GM19025 (cell line): ENCODE data around the gene DCBLD2.

Experiments used
- ATAC-seq: cut with Tn5 transposase; IDR thresholded peaks from one replicate; pipeline ENCODE4 v1.9.1; 2021; ENCODE audit warnings: mild to moderate bottlenecking, low read depth, moderate library complexity; ENCODE audit not compliant: unreplicated experiment

The DCBLD2 gene

DNA sequence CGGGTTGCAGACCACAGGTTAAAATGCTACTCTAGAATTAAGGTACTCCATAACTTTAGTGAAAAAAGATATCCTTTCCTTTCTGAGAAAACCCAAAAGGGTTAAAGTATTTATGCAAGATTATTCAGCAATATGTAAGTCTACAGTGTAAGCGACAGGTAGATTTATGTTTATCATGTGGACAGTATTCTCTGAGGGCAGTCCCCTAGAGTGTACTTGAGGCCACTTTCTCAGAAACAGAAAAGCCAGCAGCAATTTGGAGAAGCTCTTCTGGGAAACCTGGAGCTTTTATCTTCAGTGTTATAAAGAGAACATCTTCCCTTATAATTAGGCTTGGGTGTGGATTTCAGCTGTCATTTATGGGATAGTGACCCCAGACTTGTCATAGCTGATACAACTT is 129.5 kb downstream of the DCBLD2 start:
- no peak for ATAC-seq

DNA sequence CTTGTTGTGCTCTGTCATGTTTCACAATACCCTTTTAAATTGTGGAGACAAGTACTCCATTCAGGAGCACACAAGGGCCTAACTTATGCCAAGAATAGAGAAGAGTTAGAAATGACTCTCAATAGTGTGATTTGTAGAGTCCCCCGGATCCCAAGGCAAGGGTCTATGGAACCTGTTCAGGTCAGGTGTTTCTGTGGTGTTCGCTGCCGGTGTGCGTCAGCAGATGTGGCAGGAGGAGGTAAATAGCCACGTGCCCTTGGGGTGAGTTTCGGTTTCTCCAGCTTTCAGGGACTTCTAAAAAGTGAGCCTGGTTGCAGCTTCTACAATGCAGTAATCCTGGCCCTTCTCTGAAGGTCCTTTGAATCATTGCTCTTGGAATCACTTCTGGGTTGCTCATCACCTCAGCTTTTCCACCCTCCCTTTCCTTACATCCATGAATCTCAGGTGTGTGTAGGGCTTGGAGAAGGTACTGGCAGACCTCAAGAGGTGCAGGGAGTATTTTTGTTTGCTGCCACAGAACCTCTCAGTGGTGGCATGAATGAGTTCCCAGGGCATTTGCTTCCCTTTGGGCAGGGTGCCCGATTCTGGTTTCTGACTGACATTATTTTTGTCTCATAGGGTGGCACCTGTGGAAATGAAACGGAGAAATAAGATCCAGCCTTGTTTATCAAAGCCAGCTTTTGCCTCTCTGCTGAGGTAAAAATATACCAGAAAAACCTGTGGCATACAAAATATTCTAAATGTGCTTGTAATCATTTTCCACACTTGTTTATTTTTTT is 131.0 kb downstream of the DCBLD2 start:
- ATAC-seq: peak; percentile 77

DNA sequence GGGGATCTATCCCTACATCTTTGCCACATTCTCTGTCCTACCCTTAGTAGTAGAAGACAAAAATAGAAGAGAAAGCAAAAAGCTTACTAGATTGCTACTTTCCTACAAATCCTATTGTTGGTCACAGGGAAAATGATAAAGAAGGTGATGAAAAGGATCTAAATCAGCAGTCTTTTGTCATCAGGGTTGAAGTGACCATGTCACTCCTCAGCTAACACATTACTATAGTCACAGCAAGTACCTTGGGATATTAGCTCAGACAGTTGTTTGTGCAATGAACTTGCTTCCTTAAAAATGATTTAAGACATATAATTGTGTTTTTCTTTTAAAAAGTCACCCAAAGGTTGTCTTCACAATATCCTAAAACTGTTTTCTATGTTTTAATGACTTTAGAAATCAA is 132.0 kb downstream of the DCBLD2 start:
- no peak for ATAC-seq

DNA sequence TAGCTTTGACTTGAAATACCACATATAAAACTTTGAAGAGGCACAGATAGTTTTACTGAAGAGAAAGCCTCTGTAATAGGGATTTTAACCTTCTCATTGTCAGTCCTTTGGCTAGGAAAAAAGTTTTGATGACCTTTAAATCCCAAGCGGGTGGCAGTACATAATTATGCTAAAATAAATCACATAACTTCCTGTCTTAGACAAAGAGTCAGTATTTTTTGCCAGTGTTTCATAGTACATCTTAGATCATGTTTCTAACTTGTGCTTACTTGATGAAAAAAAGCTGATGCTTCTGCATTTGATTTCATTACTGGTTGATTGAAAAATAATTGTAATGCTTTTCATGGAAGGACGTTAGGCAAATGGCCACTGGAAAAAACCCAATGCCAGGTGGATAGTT is 132.5 kb downstream of the DCBLD2 start:
- ATAC-seq: no peak

DNA sequence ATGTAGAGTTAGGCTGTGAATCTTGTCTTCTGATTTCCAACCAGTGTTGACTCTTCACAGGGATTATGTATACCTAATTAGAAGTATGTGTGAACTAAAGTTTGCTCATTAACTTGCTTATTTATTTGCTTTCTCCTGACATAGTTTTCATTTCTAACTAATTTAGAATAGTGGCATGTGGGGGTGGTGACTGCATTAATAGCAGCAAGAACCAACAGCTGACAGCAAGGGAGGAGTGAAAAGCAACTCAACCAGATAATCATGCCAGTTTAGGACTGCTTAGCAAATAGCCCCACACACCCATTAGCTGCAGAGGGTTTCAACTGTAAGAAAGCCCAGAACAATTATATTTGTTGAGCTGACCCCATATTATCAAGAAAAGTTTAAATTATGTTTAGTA is 134.6 kb downstream of the DCBLD2 start:
- ATAC-seq: no peak

DNA sequence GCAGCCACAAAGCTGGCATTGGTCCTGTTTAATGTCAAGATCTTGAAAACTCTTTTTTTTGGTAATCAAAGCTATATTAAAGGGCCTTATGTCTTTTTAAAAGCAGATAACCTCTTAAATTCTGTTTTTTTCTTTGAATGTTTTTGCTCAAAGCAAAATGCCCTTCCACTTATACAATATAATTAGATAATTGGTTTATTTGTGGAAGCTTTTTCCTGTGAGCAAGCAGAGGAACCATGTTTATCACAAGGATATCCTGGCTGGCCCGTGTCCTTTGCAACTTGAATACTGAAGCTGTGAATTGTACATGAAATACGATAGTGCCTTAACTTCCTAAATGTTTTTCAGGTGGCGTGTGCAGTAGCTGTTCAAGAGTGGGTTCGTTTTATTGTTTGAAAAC is 135.8 kb downstream of the DCBLD2 start:
- no peak for ATAC-seq

DNA sequence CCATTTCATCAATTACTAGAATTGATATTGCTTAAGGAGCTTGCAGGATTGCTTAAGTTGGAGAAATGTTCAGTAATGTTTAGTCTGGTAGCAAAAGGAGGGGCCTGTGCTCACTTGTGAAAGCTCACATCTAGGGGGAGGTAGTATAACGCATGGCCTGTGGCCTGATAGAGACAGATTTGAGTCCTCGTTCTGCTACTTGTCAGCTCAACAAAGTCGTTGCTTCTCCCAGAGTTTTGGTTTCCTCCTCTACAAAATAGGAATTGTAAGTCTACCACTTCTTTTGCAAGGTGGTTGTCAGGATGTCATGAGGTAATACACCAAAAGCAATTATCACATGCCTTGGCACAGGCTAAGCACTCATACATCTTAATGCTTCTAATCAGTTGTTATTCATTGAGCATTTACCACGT is 137.0 kb downstream of the DCBLD2 start:
- ATAC-seq: no peak

DNA sequence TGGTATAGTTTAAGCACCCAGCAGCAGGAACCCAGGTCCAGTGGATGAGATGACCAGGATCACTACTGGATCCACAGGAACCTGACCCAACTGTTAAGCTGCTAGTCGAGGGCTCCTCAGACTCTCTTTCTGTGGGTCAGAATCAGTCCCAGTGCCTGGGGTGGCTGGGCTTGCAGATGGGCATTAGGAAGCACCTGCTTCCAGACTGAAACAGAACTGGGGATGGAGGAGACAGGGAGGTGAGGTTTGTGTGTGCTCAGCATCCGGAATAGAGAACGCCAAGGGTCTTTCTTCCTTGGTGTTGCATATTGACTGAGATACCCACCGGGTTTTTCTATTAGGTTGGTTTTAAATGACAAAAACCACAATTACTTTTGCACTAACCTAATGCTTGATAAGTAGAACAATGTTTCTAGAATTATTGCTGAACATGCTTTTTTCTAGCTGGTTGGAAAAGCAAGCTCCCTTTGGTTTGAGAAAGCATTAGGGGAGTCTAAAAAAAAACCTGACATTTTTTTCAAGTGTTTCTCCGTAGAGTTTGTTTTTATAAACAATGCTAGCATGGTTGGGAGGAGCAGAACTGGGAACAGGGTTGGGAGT is 137.6 kb downstream of the DCBLD2 start:
- ATAC-seq: no peak

DNA sequence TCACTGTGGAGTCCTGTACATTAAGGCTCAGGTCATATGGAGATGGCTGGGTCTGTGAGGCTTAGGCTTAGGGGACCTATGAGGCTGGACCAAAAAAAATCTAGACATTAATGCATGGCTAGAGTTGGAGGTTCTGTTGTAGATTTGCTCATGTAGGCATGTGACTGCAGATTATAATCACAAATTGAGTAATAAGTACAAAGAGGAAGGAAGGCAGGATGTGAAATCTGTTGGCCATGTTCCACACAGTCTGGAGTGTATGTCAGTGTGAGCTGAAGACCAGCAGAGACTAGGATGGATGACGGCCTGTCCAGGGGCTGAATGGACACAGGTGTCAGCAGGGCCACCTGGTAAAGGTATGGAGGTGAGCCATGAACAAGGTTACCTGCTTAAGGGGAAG is 138.4 kb downstream of the DCBLD2 start, which contains the start of gene ST3GAL6:
Gene ST3GAL6, plus strand, starts transcription at position 265 of the 400 bp plus-strand sequence. CDS start 5,101 bp downstream, outside the sequence.
- no peak for ATAC-seq

DNA sequence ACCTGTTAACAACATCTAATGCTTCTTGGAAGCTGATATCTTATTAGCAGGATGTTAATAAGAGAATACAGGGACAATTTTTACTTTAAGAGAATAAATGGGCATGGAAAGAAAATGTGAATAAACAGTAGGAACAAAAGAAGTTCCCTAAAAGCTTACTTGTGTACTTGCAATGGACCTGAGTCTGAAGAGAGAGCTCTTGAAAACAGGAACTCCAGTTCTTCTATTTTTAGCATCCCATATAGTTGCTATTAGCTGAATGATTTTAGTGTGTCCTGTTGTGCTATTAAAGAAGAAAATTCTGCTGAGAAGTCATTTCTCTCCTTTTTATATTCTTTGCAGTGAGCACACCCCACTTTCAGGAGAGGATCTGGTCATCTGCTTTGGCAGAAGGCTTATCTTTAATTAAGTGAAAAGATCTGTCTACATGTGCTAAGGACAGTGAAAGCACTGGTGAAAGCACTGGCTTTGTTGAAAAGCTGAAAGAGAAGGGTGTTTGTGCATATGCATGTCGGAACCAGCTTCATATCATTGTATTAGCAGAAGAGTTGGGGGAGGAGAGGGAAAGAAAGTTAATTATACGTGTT is 139.8 kb downstream of the DCBLD2 start:
- ATAC-seq: no peak

DNA sequence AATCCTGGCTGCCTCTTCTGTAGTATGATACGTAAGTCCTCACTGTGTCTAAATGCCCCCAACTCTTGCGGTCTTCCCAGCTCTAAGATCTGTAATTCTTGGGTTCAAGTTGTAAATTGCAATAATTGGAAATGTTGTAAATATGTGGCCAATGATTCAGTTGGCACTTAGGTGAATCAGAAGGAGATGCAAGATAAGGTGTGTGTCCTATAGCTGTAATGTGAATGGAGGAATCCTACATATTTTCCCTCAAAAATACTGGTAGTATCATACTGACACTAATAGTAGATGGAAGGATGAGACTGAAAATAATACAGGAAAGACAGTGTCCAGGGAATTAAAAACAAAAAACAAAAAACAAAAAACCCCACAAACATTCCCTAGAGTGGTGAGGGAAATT is 141.9 kb downstream of the DCBLD2 start:
- no peak for ATAC-seq

DNA sequence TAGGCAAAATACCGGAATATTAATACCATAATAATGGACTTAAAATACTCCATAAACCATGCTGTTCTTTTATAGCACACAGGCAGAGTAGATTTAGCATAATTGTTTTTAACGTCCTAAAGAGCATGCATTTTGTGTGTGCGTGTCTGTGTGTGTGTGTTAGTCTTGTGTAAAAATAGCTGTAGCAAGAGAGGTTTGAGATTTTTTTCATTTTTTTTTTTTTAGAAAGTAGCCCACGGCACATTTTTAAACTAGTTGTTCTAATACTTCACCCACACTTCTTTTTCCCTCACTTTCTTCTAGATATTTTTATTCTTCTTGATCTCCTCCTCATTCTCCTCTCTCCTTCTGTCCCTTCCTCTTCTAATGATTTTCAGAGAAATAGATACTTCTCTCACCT is 145.9 kb downstream of the DCBLD2 start:
- ATAC-seq: no peak

DNA sequence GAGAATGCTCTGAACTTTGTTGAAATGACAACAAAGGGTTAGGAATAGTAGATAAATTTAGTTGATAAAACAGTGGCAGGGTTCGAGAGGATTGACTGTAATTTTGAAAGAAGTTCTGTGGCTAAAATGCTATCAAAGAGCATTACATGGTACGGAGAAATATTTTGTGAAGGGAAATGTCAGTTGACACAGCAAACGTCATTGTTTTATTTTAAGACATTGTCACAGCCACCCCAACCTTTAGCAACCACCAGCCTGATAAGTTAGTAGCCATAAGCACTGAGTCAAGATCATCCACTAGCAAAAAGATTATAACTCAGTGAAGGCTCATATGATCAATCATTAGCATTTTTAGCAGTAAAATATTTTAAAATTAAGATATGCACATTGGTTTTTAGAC is 147.0 kb downstream of the DCBLD2 start:
- no peak for ATAC-seq

DNA sequence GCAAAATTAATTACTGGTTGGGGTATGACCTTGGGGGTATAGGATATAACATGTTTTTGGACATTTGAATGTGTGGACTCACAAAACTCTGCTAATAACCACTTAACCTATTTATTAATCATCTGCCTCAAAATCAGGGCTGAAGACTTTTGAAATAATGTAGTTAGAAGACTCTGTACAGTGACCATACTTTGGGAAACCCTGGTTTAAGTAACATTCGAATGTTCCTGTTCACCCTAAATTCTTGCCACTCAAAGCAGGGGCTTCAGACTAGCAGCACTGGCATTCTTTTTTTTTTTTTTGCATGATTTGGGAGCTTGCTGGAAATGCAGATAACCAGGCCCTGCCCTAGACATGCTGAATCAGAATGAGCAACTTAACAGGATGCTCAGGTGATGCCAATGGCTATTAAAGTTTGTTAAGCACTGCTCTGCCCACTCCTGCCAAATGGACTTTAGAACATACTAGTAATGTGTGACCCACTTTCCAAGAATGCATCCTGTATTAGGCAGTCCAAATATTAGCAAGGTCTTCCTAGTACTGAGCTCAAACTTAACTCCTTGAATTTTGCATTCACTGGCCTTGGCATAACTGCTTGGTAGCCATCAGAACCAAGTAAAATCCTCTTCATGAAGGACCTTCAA is 151.1 kb downstream of the DCBLD2 start:
- ATAC-seq: no peak

DNA sequence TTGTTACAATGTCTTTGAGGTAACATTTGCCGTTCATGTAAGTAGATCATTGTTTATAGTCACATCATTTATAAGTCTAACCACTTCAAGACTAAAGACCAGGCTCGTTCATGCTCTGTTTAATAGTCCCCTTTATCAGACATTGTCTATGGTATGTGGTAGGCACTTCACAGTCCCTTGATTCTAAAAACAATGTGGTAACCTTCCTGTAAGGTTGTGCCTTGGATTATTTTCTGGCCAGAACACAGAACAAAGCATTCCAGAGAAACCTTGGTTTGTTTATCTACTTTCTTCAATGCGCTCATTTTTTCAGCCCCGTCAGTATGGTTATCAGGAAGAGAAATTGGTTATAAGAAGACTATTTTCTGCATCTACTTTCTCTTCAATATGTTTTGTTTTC is 154.6 kb downstream of the DCBLD2 start:
- no peak for ATAC-seq

DNA sequence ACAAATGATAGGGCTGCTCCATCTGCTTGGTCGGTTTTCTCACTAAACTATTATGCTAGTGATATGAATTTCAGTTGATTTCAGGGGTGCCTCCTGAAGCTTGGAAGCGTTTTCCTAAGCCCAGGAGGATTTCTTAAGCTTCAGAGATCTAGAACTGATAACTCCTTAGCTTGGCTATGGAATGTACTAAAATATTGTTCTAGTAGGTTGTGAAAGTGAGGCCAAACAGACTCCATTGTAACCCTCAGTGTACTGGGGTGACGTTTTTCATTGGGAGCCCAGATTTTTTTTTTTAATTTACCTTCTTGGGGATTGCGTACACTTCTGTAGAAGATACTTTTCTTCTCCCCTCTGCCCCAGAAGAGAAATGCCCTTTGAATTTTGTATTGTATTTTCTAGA is 155.4 kb downstream of the DCBLD2 start:
- no peak for ATAC-seq
